ENCODE results near the gene COX8C. TPM values are rescaled to one million over a fixed set of nuclear protein-coding genes. Genes with fewer than 3 reads are reported as not detected.
"Not testable (repeated sequence)": the region's sequence is repeated elsewhere in the genome, so short reads cannot be mapped to it uniquely, and the experiment has no call there.

COX8C gene
- total RNA-seq, 1 donor from 2014 or later: not detected

- intact Hi-C loops (cut with DNase I): no loop called here
- H3K27me3 ChIP-seq: no peaks in the 10 kb centered on the region
- H3K4me1 ChIP-seq: no peaks in the 10 kb centered on the region
- H3K9me3 ChIP-seq: no peaks in the 10 kb centered on the region
- TF ChIP-seq POLR2AphosphoS5 (IDR thresholded peaks at IDR 0.05; ENCODE audit: insufficient read depth in 1 of 2, low read depth in 1 of 2) (no peak), POLR2A (IDR thresholded peaks at IDR 0.05) (no peak), CTCF (IDR thresholded peaks at IDR 0.05) (no peak)
- H3K27ac ChIP-seq: no peak overlapping the region
- no peaks in the 10 kb centered on the region for H3K36me3 ChIP-seq
- H3K4me3 ChIP-seq: no peak overlapping the region
- no peak for DNase-seq (ENCODE audit: extremely low spot score in 2 of 2)
Observed at GRCh38 chr14:93368996-93369712, 22.2 kb downstream of the COX8C start.

GRCh38 chr14:93369713-93370266 is 22.8 kb downstream of the COX8C start:
- Histone ChIP-seq H3K9me3 (no peaks in the 10 kb centered on the region), H3K27ac (no peak overlapping the region), H3K27me3 (no peaks in the 10 kb centered on the region), H3K36me3 (no peaks in the 10 kb centered on the region), H3K4me3 (no peak overlapping the region), H3K4me1 (no peaks in the 10 kb centered on the region)
- intact Hi-C loops (cut with DNase I): no loop called here
- TF ChIP-seq POLR2A (IDR thresholded peaks at IDR 0.05) (no peak), POLR2AphosphoS5 (IDR thresholded peaks at IDR 0.05; ENCODE audit: insufficient read depth in 1 of 2, low read depth in 1 of 2) (no peak), CTCF (IDR thresholded peaks at IDR 0.05) (no peak)
- DNase-seq (ENCODE audit: extremely low spot score in 2 of 2): no peak

- TF ChIP-seq CTCF (IDR thresholded peaks at IDR 0.05): no peak
- no peak for TF ChIP-seq POLR2AphosphoS5 (IDR thresholded peaks at IDR 0.05; ENCODE audit: insufficient read depth in 1 of 2, low read depth in 1 of 2)
- Histone ChIP-seq H3K27ac (no peak overlapping the region), H3K27me3 (no peaks in the 10 kb centered on the region), H3K4me1 (no peaks in the 10 kb centered on the region), H3K9me3 (no peaks in the 10 kb centered on the region), H3K36me3 (no peaks in the 10 kb centered on the region), H3K4me3 (no peak overlapping the region)
- intact Hi-C loops (cut with DNase I): no loop called here
- no peak for DNase-seq (ENCODE audit: extremely low spot score in 2 of 2)
Observed at GRCh38 chr14:93375673-93376156, 28.7 kb downstream of the COX8C start.

GRCh38 chr14:93379831-93380230 is 32.8 kb downstream of the COX8C start:
- no peaks in the 10 kb centered on the region for H3K4me1 ChIP-seq
- H3K4me3 ChIP-seq: no peak overlapping the region
- TF ChIP-seq CTCF (IDR thresholded peaks at IDR 0.05) (no peak), POLR2A (IDR thresholded peaks at IDR 0.05) (no peak), POLR2AphosphoS5 (IDR thresholded peaks at IDR 0.05; ENCODE audit: insufficient read depth in 1 of 2, low read depth in 1 of 2) (no peak)
- H3K9me3 ChIP-seq: no peaks in the 10 kb centered on the region
- intact Hi-C loops (cut with DNase I): no loop called here
- H3K36me3 ChIP-seq: no peaks in the 10 kb centered on the region
- DNase-seq (ENCODE audit: extremely low spot score in 2 of 2): no peak
- H3K27me3 ChIP-seq: no peaks in the 10 kb centered on the region
- no peak overlapping the region for H3K27ac ChIP-seq

GRCh38 chr14:93381644-93382043 is 34.7 kb downstream of the COX8C start:
- Histone ChIP-seq H3K4me3 (no peak overlapping the region), H3K36me3 (no peaks in the 10 kb centered on the region), H3K4me1 (no peaks in the 10 kb centered on the region), H3K27me3 (no peaks in the 10 kb centered on the region), H3K9me3 (no peaks in the 10 kb centered on the region), H3K27ac (no peak overlapping the region)
- TF ChIP-seq CTCF (IDR thresholded peaks at IDR 0.05) (no peak), POLR2AphosphoS5 (IDR thresholded peaks at IDR 0.05; ENCODE audit: insufficient read depth in 1 of 2, low read depth in 1 of 2) (no peak), POLR2A (IDR thresholded peaks at IDR 0.05) (no peak)
- DNase-seq (ENCODE audit: extremely low spot score in 2 of 2): no peak
- intact Hi-C loops (cut with DNase I): no loop called here

GRCh38 chr14:93384256-93384655 is 37.3 kb downstream of the COX8C start:
- H3K36me3 ChIP-seq; H3K27me3 ChIP-seq; intact Hi-C loops (cut with DNase I); H3K9me3 ChIP-seq; DNase-seq (ENCODE audit: extremely low spot score in 2 of 2); H3K4me3 ChIP-seq; H3K27ac ChIP-seq; H3K4me1 ChIP-seq: not testable (repeated sequence)
